Panc1 (cell line): ENCODE results near the gene SKAP1. TPM values are rescaled to one million over a fixed set of nuclear protein-coding genes. Genes with fewer than 3 reads are reported as not detected.

Experiments used
- ATAC-seq: fragments of 200-7000 bp; cut with Tn5 transposase; 2 replicates; pipeline ENCODE4 v1.9.1; 2020; ENCODE audit warnings: mild to moderate bottlenecking, moderate library complexity
- BruUV-seq: library from RNA; stranded (reverse); fragments of 400-500 nt; replicated peaks from 2 replicates; lab custom pipeline; 2021; lab: Mats Ljungman, UMichigan
- CTCF ChIA-PET: fragments of 300-600 bp; sonication (Branson Sonifier 250); formaldehyde crosslinking; loops from one replicate; lab custom pipeline; 2022; ENCODE audit warnings: antibody characterized with exemption; lab: Charles Lee
- POLR2A ChIA-PET: fragments of 300-600 bp; sonication (Branson Sonifier 250); formaldehyde crosslinking; loops from one replicate; lab custom pipeline; 2022; ENCODE audit warnings: antibody characterized with exemption; lab: Charles Lee
- DNase-seq: peaks from one replicate; pipeline ENCODE4 v3.0.0-alpha.2; 2010; ENCODE audit warnings: low read depth, low spot score
- H3K27ac ChIP-seq: 2 replicates; pipeline ENCODE4 v1.5.1; 2011; ENCODE audit warnings: mild to moderate bottlenecking, low read length, inconsistent platforms
- H3K27me3 ChIP-seq: fragments of 200-500 bp; sonication (Bioruptor generic); 2 replicates; pipeline ENCODE4 v1.6.0; 2014; ENCODE audit warnings: low read length, inconsistent platforms; ENCODE audit not compliant: control insufficient read depth, insufficient read depth
- H3K36me3 ChIP-seq: fragments of 200-500 bp; sonication (Bioruptor generic); 2 replicates; pipeline ENCODE4 v1.5.1; 2014; ENCODE audit warnings: inconsistent platforms, mild to moderate bottlenecking, low read length, moderate library complexity; ENCODE audit not compliant: control insufficient read depth, insufficient read depth
- H3K4me1 ChIP-seq: 2 replicates; pipeline ENCODE4 v1.5.1; 2011; ENCODE audit warnings: inconsistent platforms, mild to moderate bottlenecking, low read length, moderate library complexity; ENCODE audit not compliant: control insufficient read depth, insufficient read depth
- H3K4me3 ChIP-seq, 2 experiments: 2 replicates each; pipeline ENCODE4 v1.5.1; 2011 to 2012; ENCODE audit warnings: low read depth in 2 of 2, low read length in 2 of 2, mild to moderate bottlenecking in 2 of 2, inconsistent platforms in 1 of 2, moderate library complexity in 1 of 2
- H3K9me3 ChIP-seq: fragments of 200-500 bp; sonication (Bioruptor generic); 2 replicates; pipeline ENCODE4 v1.5.1; 2014; ENCODE audit warnings: low read depth, mild to moderate bottlenecking, inconsistent platforms, low read length, moderate library complexity; ENCODE audit not compliant: control insufficient read depth, insufficient read depth
- CTCF ChIP-seq: fragments of 450-650 bp; IDR thresholded peaks from 2 replicates; pipeline ENCODE4 v1.5.1; 2017; ENCODE audit warnings: mild to moderate bottlenecking
- POLR2AphosphoS5 ChIP-seq: IDR thresholded peaks from 2 replicates; pipeline ENCODE4 v1.6.1; 2012; ENCODE audit warnings: mild to moderate bottlenecking, low read depth, low read length, moderate library complexity
- REST ChIP-seq, 2 experiments: IDR thresholded peaks; 2 replicates each; pipeline ENCODE4 v1.6.1; 2011 to 2012; ENCODE audit warnings: low read depth in 2 of 2, control low read depth in 1 of 2, low read length in 1 of 2, mild to moderate bottlenecking in 1 of 2, moderate library complexity in 1 of 2; ENCODE audit not compliant: insufficient read depth in 1 of 2
- SIN3A ChIP-seq: IDR thresholded peaks from 2 replicates; pipeline ENCODE4 v1.6.1; 2012; ENCODE audit warnings: low read depth, mild to moderate bottlenecking, low read length, moderate library complexity, borderline replicate concordance; ENCODE audit not compliant: insufficient read depth
- TCF7L2 ChIP-seq: IDR thresholded peaks from 2 replicates; pipeline ENCODE4 v1.6.1; 2011; ENCODE audit warnings: mild to moderate bottlenecking, low read depth, low read length, inconsistent platforms
- in situ Hi-C: cut with HindIII; loops from 2 replicates; pipeline ENCODE4 v1.10.0; 2016; ENCODE audit warnings: low sequenced_read_pairs, low pct_unique_long_range_greater_than_20kb
- intact Hi-C: fragments of 100-400 bp; cut with micrococcal nuclease; formaldehyde crosslinking; loops from one replicate; pipeline ENCODE4 v1.10.0; 2022; ENCODE audit not compliant: unreplicated experiment
- total RNA-seq: library from RNA; stranded (reverse); gene quantifications from one replicate; pipeline ENCODE4 v1.2.1, GENCODE V29; 2021; ENCODE audit not compliant: unreplicated experiment

SKAP1 gene
- total RNA-seq, 1 experiment from 2014 or later, result 0.90 TPM

GRCh38 chr17:48234922-48235321 lies 195.1 kb downstream of the SKAP1 start:
- Histone ChIP-seq H3K27ac (no peak overlapping the region), H3K9me3 (no peaks in the 10 kb centered on the region), H3K27me3 (no peaks in the 10 kb centered on the region), H3K4me3 (no peak overlapping the region), H3K4me1 (peaks cover 11% of the 10 kb centered on the region), H3K36me3 (no peaks in the 10 kb centered on the region)
- in situ Hi-C loops, result no loop called here
- CTCF ChIA-PET, result interaction anchor here (0.5 kb wide), 1 partner anchor 92 kb away, joined by 4 read pairs; no protein-coding TSS in a partner anchor
- no TSS peak for BruUV-seq
- no peak for DNase-seq
- intact Hi-C loops, result no loop called here
- no peak for TF ChIP-seq TCF7L2
- TF ChIP-seq POLR2AphosphoS5, result no peak
- TF ChIP-seq SIN3A, result no peak
- no peak for TF ChIP-seq REST (IDR thresholded peaks at IDR 0.05; ENCODE audit: insufficient read depth in 1 of 2, low read depth in 2 of 2, low read length in 1 of 2)
- TF ChIP-seq CTCF, result no peak
- POLR2A ChIA-PET, result interaction anchor here (0.6 kb wide), 1 partner anchor 38 kb away, joined by 6 read pairs; no protein-coding TSS in a partner anchor
- no peak for ATAC-seq

GRCh38 chr17:48231995-48232959 lies 197.7 kb downstream of the SKAP1 start:
- in situ Hi-C loops, result no loop called here
- H3K9me3 ChIP-seq, result no peaks in the 10 kb centered on the region
- H3K4me1 ChIP-seq, result peaks cover 2% of the 10 kb centered on the region; the same call in 1 of the 2 replicates
- DNase-seq (no peak), ATAC-seq (no peak)
- CTCF ChIA-PET, result no interaction called here
- H3K27me3 ChIP-seq, result peaks cover 6% of the 10 kb centered on the region; the same call in 1 of the 2 replicates
- POLR2A ChIA-PET, result no interaction called here
- intact Hi-C loops, result no loop called here
- H3K36me3 ChIP-seq, result no peaks in the 10 kb centered on the region
- TF ChIP-seq CTCF (no peak), SIN3A (no peak), REST (IDR thresholded peaks at IDR 0.05; ENCODE audit: insufficient read depth in 1 of 2, low read depth in 2 of 2, low read length in 1 of 2) (no peak)
- peak overlapping the region; percentile 17 for H3K27ac ChIP-seq
- BruUV-seq, result no TSS peak
- H3K4me3 ChIP-seq, result no peak overlapping the region
